Neural progenitor cell (in vitro differentiated cells): ENCODE measurements around the gene LRFN4.

ENCODE experiments used
- EZH2 ChIP-seq: fragments of 200-600 bp; sonication (generic); IDR thresholded peaks from 2 replicates; pipeline ENCODE4 v1.6.1; 2017; ENCODE audit warnings: antibody characterized with exemption, mild to moderate bottlenecking, moderate library complexity
- TF ChIP-seq, protein P1 (sequence below): fragments of 200-600 bp; sonication (generic); IDR thresholded peaks from 2 replicates; pipeline ENCODE4 v1.5.1; 2017; ENCODE audit warnings: antibody characterized with exemption, mild to moderate bottlenecking

DNA sequence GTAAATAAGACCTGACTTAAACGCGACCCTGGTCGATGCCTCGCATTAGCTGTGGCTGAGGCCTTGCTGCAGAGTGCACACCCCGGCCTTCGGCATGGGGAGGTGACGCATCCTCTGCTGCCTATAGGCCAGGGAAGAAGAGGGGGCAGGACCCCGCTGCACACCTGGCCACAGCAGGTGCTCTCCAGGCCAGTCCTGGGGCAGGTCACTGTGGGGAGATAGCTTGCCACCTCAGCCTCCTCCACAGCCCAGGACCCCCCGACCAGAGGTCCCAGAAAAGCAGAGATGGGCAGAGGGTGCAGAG is 12.7 kb downstream of the LRFN4 start:
- TF ChIP-seq, protein P1, sequence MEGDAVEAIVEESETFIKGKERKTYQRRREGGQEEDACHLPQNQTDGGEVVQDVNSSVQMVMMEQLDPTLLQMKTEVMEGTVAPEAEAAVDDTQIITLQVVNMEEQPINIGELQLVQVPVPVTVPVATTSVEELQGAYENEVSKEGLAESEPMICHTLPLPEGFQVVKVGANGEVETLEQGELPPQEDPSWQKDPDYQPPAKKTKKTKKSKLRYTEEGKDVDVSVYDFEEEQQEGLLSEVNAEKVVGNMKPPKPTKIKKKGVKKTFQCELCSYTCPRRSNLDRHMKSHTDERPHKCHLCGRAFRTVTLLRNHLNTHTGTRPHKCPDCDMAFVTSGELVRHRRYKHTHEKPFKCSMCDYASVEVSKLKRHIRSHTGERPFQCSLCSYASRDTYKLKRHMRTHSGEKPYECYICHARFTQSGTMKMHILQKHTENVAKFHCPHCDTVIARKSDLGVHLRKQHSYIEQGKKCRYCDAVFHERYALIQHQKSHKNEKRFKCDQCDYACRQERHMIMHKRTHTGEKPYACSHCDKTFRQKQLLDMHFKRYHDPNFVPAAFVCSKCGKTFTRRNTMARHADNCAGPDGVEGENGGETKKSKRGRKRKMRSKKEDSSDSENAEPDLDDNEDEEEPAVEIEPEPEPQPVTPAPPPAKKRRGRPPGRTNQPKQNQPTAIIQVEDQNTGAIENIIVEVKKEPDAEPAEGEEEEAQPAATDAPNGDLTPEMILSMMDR, result no peak
- no peak for TF ChIP-seq EZH2
